Activated CD8-positive, alpha-beta T cell treated with anti-CD3 and anti-CD28 coated beads, Interleukin-2, amount 10 ng/mL, durations not matched to agents 7 days and 5 days (primary cell): ENCODE results near the gene KRT72. TPM values are rescaled to one million over a fixed set of nuclear protein-coding genes. Genes with fewer than 3 reads are reported as not detected.

Experiments
- ATAC-seq: fragments of 150-1000 bp; cut with Tn5 transposase; one replicate; pipeline ENCODE4 v1.10.0; 2021; ENCODE audit warnings: moderate library complexity
- CTCF ChIA-PET: fragments of 350-600 bp; sonication (Branson Sonifier 250); formaldehyde crosslinking; loops from one replicate; lab custom pipeline; 2021; ENCODE audit warnings: antibody characterized with exemption; lab: Charles Lee
- POLR2A ChIA-PET: fragments of 350-600 bp; sonication (Branson Sonifier 250); formaldehyde crosslinking; loops from one replicate; lab custom pipeline; 2021; ENCODE audit warnings: antibody characterized with exemption; lab: Charles Lee
- DNase-seq: peaks from one replicate; pipeline ENCODE4 v3.0.0-alpha.2; 2020
- H3K27ac Mint-ChIP-seq: one replicate; pipeline ENCODE4 v1.8.0; 2021; ENCODE audit warnings: mild to moderate bottlenecking, mixed read lengths
- H3K27me3 Mint-ChIP-seq: one replicate; pipeline ENCODE4 v1.8.0; 2021; ENCODE audit warnings: low read depth, mixed read lengths
- H3K36me3 Mint-ChIP-seq: one replicate; pipeline ENCODE4 v1.8.0; 2021; ENCODE audit warnings: low read depth, mixed read lengths
- H3K4me1 Mint-ChIP-seq: one replicate; pipeline ENCODE4 v1.8.0; 2021; ENCODE audit warnings: low read depth, mixed read lengths
- H3K4me3 Mint-ChIP-seq: one replicate; pipeline ENCODE4 v1.8.0; 2021; ENCODE audit warnings: mild to moderate bottlenecking, mixed read lengths
- H3K9me3 Mint-ChIP-seq: one replicate; pipeline ENCODE4 v1.8.0; 2022; ENCODE audit warnings: mixed read lengths; ENCODE audit not compliant: insufficient read depth
- total RNA-seq, 2 experiments: library from RNA; stranded (reverse); gene quantifications; one replicate each; pipeline ENCODE4 v1.2.3, GENCODE V29; 2021

KRT72 gene
- total RNA-seq, 2 experiments from 2014 or later, result 0.40 to 0.44 TPM

- H3K36me3 Mint-ChIP-seq, result no peaks in the 10 kb centered on the region
- ATAC-seq (no peak), DNase-seq (no peak)
- H3K4me3 Mint-ChIP-seq, result no peak overlapping the region
- ChIA-PET POLR2A (no interaction called here), CTCF (interaction anchor here (0.6 to 20.3 kb wide), 6 partner anchors 9 to 288 kb away, joined by 3 to 736 read pairs (median 6); partner anchors contain the start of gene KRT1)
- peaks cover 3% of the 10 kb centered on the region for H3K27me3 Mint-ChIP-seq
- H3K27ac Mint-ChIP-seq, result no peak overlapping the region
- no peaks in the 10 kb centered on the region for H3K9me3 Mint-ChIP-seq
- peaks cover 38% of the 10 kb centered on the region for H3K4me1 Mint-ChIP-seq
Observed at GRCh38 chr12:52587563-52587962, 13.7 kb downstream of the KRT72 start.

- ChIA-PET CTCF (interaction anchor here (0.7 to 20.3 kb wide), 39 partner anchors 9 to 394 kb away, joined by 3 to 736 read pairs (median 4); partner anchors contain the start of genes KRT1 and KRT74), POLR2A (interaction anchor here (0.9 kb wide), 2 partner anchors 121 to 288 kb away, joined by 3 read pairs; no protein-coding TSS in a partner anchor)
- peaks cover 36% of the 10 kb centered on the region for H3K4me1 Mint-ChIP-seq
- no peaks in the 10 kb centered on the region for H3K9me3 Mint-ChIP-seq
- H3K4me3 Mint-ChIP-seq, result no peak overlapping the region
- peaks cover 2% of the 10 kb centered on the region for H3K27me3 Mint-ChIP-seq
- H3K36me3 Mint-ChIP-seq, result no peaks in the 10 kb centered on the region
- peak overlapping the region; percentile 50 for H3K27ac Mint-ChIP-seq
- ATAC-seq, result peak; percentile 81
- peak; percentile 74 for DNase-seq
Observed at GRCh38 chr12:52585946-52586345, 15.3 kb downstream of the KRT72 start.

- no peaks in the 10 kb centered on the region for H3K9me3 Mint-ChIP-seq
- CTCF ChIA-PET, result interaction anchor here (1.0 to 20.3 kb wide), 16 partner anchors 11 to 395 kb away, joined by 3 to 736 read pairs (median 6); partner anchors contain the start of genes KRT1 and KRT74
- POLR2A ChIA-PET, result interaction anchor here (0.9 kb wide), 1 partner anchor 122 kb away, joined by 3 read pairs; no protein-coding TSS in a partner anchor
- peaks cover 2% of the 10 kb centered on the region for H3K27me3 Mint-ChIP-seq
- peaks cover 36% of the 10 kb centered on the region for H3K4me1 Mint-ChIP-seq
- H3K36me3 Mint-ChIP-seq, result no peaks in the 10 kb centered on the region
- peak overlapping the region; percentile 50 for H3K27ac Mint-ChIP-seq
- no peak overlapping the region for H3K4me3 Mint-ChIP-seq
- DNase-seq (no peak), ATAC-seq (no peak)
Observed at GRCh38 chr12:52585066-52585465, 16.2 kb downstream of the KRT72 start.

GRCh38 chr12:52584156-52584682 is 17.0 kb downstream of the KRT72 start:
- peaks cover 2% of the 10 kb centered on the region for H3K27me3 Mint-ChIP-seq
- no peak overlapping the region for H3K27ac Mint-ChIP-seq
- H3K36me3 Mint-ChIP-seq, result no peaks in the 10 kb centered on the region
- ChIA-PET POLR2A (no interaction called here), CTCF (interaction anchor here (0.7 to 20.3 kb wide), 24 partner anchors 11 to 397 kb away, joined by 3 to 736 read pairs (median 4); partner anchors contain the start of genes KRT1 and KRT74)
- H3K4me1 Mint-ChIP-seq, result peaks cover 34% of the 10 kb centered on the region
- ATAC-seq (no peak), DNase-seq (no peak)
- no peaks in the 10 kb centered on the region for H3K9me3 Mint-ChIP-seq
- H3K4me3 Mint-ChIP-seq, result no peak overlapping the region

- Mint-ChIP-seq H3K4me1 (peaks cover 34% of the 10 kb centered on the region), H3K4me3 (no peak overlapping the region), H3K36me3 (no peaks in the 10 kb centered on the region), H3K27ac (no peak overlapping the region), H3K27me3 (peaks cover 2% of the 10 kb centered on the region), H3K9me3 (no peaks in the 10 kb centered on the region)
- peak; percentile 65 for ATAC-seq
- ChIA-PET POLR2A (no interaction called here), CTCF (interaction anchor here (0.7 to 20.3 kb wide), 20 partner anchors 9 to 398 kb away, joined by 3 to 736 read pairs (median 4); partner anchors contain the start of genes KRT1 and KRT74)
- peak; percentile 76 for DNase-seq
Observed at GRCh38 chr12:52582971-52583456, 18.2 kb downstream of the KRT72 start.

- no peak overlapping the region for H3K4me3 Mint-ChIP-seq
- POLR2A ChIA-PET, result interaction anchor here (1.0 to 1.2 kb wide), 2 partner anchors 98 to 288 kb away, joined by 3 read pairs; partner anchors contain the start of gene KRT1
- ATAC-seq (no peak), DNase-seq (no peak)
- H3K27ac Mint-ChIP-seq, result no peak overlapping the region
- H3K36me3 Mint-ChIP-seq, result no peaks in the 10 kb centered on the region
- no peaks in the 10 kb centered on the region for H3K9me3 Mint-ChIP-seq
- CTCF ChIA-PET, result interaction anchor here (0.9 to 20.3 kb wide), 9 partner anchors 19 to 398 kb away, joined by 3 to 736 read pairs (median 5); partner anchors contain the start of gene KRT1
- peaks cover 34% of the 10 kb centered on the region for H3K4me1 Mint-ChIP-seq
- peaks cover 2% of the 10 kb centered on the region for H3K27me3 Mint-ChIP-seq
Observed at GRCh38 chr12:52582486-52582885, 18.8 kb downstream of the KRT72 start.

GRCh38 chr12:52581481-52581880 is 19.8 kb downstream of the KRT72 start:
- no peaks in the 10 kb centered on the region for H3K9me3 Mint-ChIP-seq
- DNase-seq, result no peak
- CTCF ChIA-PET, result interaction anchor here (0.9 to 20.3 kb wide), 5 partner anchors 91 to 399 kb away, joined by 5 to 736 read pairs (median 8); partner anchors contain the start of gene KRT1
- POLR2A ChIA-PET, result interaction anchor here (1.0 to 1.2 kb wide), 2 partner anchors 99 to 289 kb away, joined by 3 read pairs; partner anchors contain the start of gene KRT1
- peaks cover 2% of the 10 kb centered on the region for H3K27me3 Mint-ChIP-seq
- peaks cover 26% of the 10 kb centered on the region for H3K4me1 Mint-ChIP-seq
- H3K36me3 Mint-ChIP-seq, result no peaks in the 10 kb centered on the region
- no peak for ATAC-seq
- no peak overlapping the region for H3K27ac Mint-ChIP-seq
- no peak overlapping the region for H3K4me3 Mint-ChIP-seq

GRCh38 chr12:52581066-52581465 is 20.2 kb downstream of the KRT72 start:
- ChIA-PET POLR2A (no interaction called here), CTCF (interaction anchor here (2.2 to 20.3 kb wide), 2 partner anchors 295 to 399 kb away, joined by 8 to 736 read pairs; no protein-coding TSS in a partner anchor)
- no peak overlapping the region for H3K27ac Mint-ChIP-seq
- H3K4me3 Mint-ChIP-seq, result no peak overlapping the region
- H3K27me3 Mint-ChIP-seq, result peaks cover 3% of the 10 kb centered on the region
- no peak for ATAC-seq
- no peaks in the 10 kb centered on the region for H3K36me3 Mint-ChIP-seq
- no peak for DNase-seq
- no peaks in the 10 kb centered on the region for H3K9me3 Mint-ChIP-seq
- H3K4me1 Mint-ChIP-seq, result peaks cover 22% of the 10 kb centered on the region

GRCh38 chr12:52580496-52580895 is 20.8 kb downstream of the KRT72 start:
- ChIA-PET CTCF (interaction anchor here (1.2 to 20.3 kb wide), 2 partner anchors 53 to 295 kb away, joined by 3 to 736 read pairs; no protein-coding TSS in a partner anchor), POLR2A (interaction anchor here (1.1 kb wide), 1 partner anchor 64 kb away, joined by 3 read pairs; no protein-coding TSS in a partner anchor)
- Mint-ChIP-seq H3K9me3 (no peaks in the 10 kb centered on the region), H3K4me1 (peaks cover 16% of the 10 kb centered on the region), H3K4me3 (no peak overlapping the region), H3K27me3 (peaks cover 6% of the 10 kb centered on the region), H3K36me3 (no peaks in the 10 kb centered on the region), H3K27ac (no peak overlapping the region)
- ATAC-seq (no peak), DNase-seq (no peak)

- POLR2A ChIA-PET, result interaction anchor here (1.1 kb wide), 1 partner anchor 65 kb away, joined by 3 read pairs; no protein-coding TSS in a partner anchor
- DNase-seq (no peak), ATAC-seq (no peak)
- H3K4me3 Mint-ChIP-seq, result no peak overlapping the region
- H3K27ac Mint-ChIP-seq, result no peak overlapping the region
- H3K27me3 Mint-ChIP-seq, result peaks cover 6% of the 10 kb centered on the region
- no peaks in the 10 kb centered on the region for H3K36me3 Mint-ChIP-seq
- H3K9me3 Mint-ChIP-seq, result no peaks in the 10 kb centered on the region
- CTCF ChIA-PET, result interaction anchor here (0.6 to 20.3 kb wide), 4 partner anchors 53 to 296 kb away, joined by 3 to 736 read pairs (median 3); no protein-coding TSS in a partner anchor
- peaks cover 9% of the 10 kb centered on the region for H3K4me1 Mint-ChIP-seq
Observed at GRCh38 chr12:52579468-52580465, 21.5 kb downstream of the KRT72 start.

- CTCF ChIA-PET, result interaction anchor here (0.8 to 20.3 kb wide), 2 partner anchors 9 to 297 kb away, joined by 3 to 736 read pairs; no protein-coding TSS in a partner anchor
- peaks cover 6% of the 10 kb centered on the region for H3K27me3 Mint-ChIP-seq
- DNase-seq (no peak), ATAC-seq (no peak)
- H3K4me3 Mint-ChIP-seq, result no peak overlapping the region
- H3K4me1 Mint-ChIP-seq, result peaks cover 5% of the 10 kb centered on the region
- H3K9me3 Mint-ChIP-seq, result no peaks in the 10 kb centered on the region
- no peaks in the 10 kb centered on the region for H3K36me3 Mint-ChIP-seq
- H3K27ac Mint-ChIP-seq, result no peak overlapping the region
- POLR2A ChIA-PET, result no interaction called here
Observed at GRCh38 chr12:52578469-52578868, 22.8 kb downstream of the KRT72 start.
